Activated T-cell treated with anti-CD3 and anti-CD28 coated beads for 48 hours (primary cell): ENCODE measurements around the gene CAV2.

Experiments used
- DNase-seq: peaks from one replicate; pipeline ENCODE4 v3.0.0-alpha.2; 2020; ENCODE audit warnings: low read depth

CAV2 gene

GRCh38 chr7:116546916-116547315, 47.4 kb downstream of the CAV2 start:
- no peak for DNase-seq

DNA sequence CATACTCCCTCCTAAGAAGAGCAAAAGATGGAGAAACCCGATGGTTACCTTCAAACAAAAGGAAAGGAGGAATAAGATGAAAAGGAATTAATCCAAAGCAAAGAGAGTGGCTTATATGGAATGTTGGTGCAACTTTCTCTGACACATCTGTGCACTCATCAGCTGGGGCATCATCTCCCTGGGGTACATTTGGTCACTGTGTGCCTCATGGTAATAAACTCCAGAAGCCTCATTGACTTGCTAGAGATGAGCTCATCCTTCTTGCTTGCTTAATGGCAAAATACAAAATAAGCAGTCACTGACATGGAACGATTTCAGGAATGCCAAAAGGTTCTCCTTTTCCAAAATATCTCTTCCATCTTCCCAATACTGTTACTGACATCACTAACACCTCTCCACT, 47.8 kb downstream of the CAV2 start:
- DNase-seq, result no peak

GRCh38 chr7:116548506-116548905, 49.0 kb downstream of the CAV2 start:
- no peak for DNase-seq

DNA sequence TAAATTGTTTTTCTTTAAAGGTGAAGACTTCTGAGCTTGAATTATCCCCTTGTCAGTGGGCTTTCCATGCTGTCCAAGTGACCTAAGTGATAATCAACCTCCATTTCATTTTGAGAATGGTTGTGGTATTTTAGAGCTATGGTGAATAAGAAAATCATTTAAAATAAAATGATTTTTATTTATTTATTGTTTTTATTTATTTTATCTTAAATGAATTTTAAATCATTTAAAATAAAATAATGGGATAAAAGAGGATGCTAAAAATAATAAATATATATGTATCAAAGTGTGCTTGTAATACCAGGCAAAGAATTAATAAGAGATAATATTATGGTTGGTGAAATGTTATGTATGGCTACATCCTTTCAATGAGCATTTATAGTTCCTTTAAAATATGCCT, 49.8 kb downstream of the CAV2 start:
- no peak for DNase-seq

GRCh38 chr7:116551692-116552091, 52.2 kb downstream of the CAV2 start:
- no peak for DNase-seq

GRCh38 chr7:116552602-116553001, 53.1 kb downstream of the CAV2 start:
- no peak for DNase-seq

- DNase-seq, result no peak
Measured at GRCh38 chr7:116553168-116553964, 53.8 kb downstream of the CAV2 start.

- no peak for DNase-seq
Measured at GRCh38 chr7:116554436-116554835, 54.9 kb downstream of the CAV2 start.

GRCh38 chr7:116554911-116555310, 55.4 kb downstream of the CAV2 start:
- DNase-seq, result no peak

GRCh38 chr7:116557066-116557585, 57.6 kb downstream of the CAV2 start:
- no peak for DNase-seq

- DNase-seq, result no peak
Measured at GRCh38 chr7:116557901-116558300, 58.4 kb downstream of the CAV2 start.
